HEK293T (cell line): Measurements from ENCODE around the gene STK36.

Experiments used
- BHLHE40 ChIP-seq: fragments of 450-650 bp; IDR thresholded peaks from 2 replicates; pipeline ENCODE4 v1.6.1; 2016; ENCODE audit warnings: mild to moderate bottlenecking, moderate library complexity, borderline replicate concordance
- CTBP1 ChIP-seq: fragments of 450-650 bp; IDR thresholded peaks from 2 replicates; pipeline ENCODE4 v1.6.1; 2016; ENCODE audit warnings: borderline replicate concordance
- FOXA1 ChIP-seq: fragments of 450-650 bp; IDR thresholded peaks from 2 replicates; pipeline ENCODE4 v1.6.1; 2016; ENCODE audit warnings: mild to moderate bottlenecking
- FOXK2 ChIP-seq: fragments of 450-650 bp; IDR thresholded peaks from 2 replicates; pipeline ENCODE4 v1.6.1; 2016; ENCODE audit warnings: mild to moderate bottlenecking
- FOXM1 ChIP-seq: fragments of 450-650 bp; IDR thresholded peaks from 2 replicates; pipeline ENCODE4 v1.6.1; 2017; ENCODE audit warnings: mild to moderate bottlenecking, borderline replicate concordance
- HDGF ChIP-seq: fragments of 450-650 bp; IDR thresholded peaks from 2 replicates; pipeline ENCODE4 v1.6.1; 2017; ENCODE audit warnings: antibody characterized with exemption, borderline replicate concordance
- NFRKB ChIP-seq: fragments of 450-650 bp; IDR thresholded peaks from 2 replicates; pipeline ENCODE4 v1.6.1; 2016; ENCODE audit warnings: mild to moderate bottlenecking, moderate library complexity
- PKNOX1 ChIP-seq: fragments of 450-650 bp; IDR thresholded peaks from 2 replicates; pipeline ENCODE4 v1.6.1; 2016
- SUZ12 ChIP-seq: fragments of 450-650 bp; IDR thresholded peaks from 2 replicates; pipeline ENCODE4 v1.6.1; 2016; ENCODE audit warnings: mild to moderate bottlenecking
- TARDBP ChIP-seq: fragments of 450-650 bp; IDR thresholded peaks from 2 replicates; pipeline ENCODE4 v1.6.1; 2016

GRCh38 chr2:218721934-218722333 is 50.0 kb downstream of the STK36 start:
- TF ChIP-seq TARDBP (no peak), SUZ12 (no peak), NFRKB (no peak), PKNOX1 (no peak), FOXM1 (no peak), FOXK2 (no peak), HDGF (no peak), FOXA1 (no peak), CTBP1 (no peak), BHLHE40 (no peak)
